CD4-positive, alpha-beta T cell treated with Interleukin-21 for 1 hour (primary cell): ENCODE data around the gene HIVEP1.
"Not testable (repeated sequence)": the region's sequence is repeated elsewhere in the genome, so short reads cannot be mapped to it uniquely, and the experiment has no call there.

Experiments
- DNase-seq: peaks from one replicate; pipeline ENCODE4 v3.0.0-alpha.2; 2020

The HIVEP1 gene

DNA sequence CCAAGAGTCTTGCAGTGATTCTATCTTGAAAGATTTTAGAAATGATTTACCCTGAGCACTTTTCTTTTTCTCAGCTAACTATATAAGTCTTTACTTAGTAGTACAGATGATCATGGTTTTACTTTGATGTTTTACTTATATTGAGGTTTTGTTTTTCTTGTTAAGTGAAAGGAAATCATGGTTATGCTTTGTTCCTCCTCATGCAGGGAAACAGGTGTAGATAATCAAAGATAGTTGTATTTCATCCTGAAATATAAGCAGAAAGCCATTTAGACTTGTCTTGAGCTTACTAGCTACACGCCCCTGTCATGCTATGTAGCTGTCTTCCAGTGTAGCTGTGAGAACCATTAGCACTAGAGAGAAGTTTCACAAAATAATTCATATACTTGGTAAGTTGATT, 113.9 kb downstream of the HIVEP1 start:
- no peak for DNase-seq

GRCh38 chr6:12129523-12129922, 117.4 kb downstream of the HIVEP1 start:
- DNase-seq: no peak

- no peak for DNase-seq
Measured at GRCh38 chr6:12132351-12133222, 120.5 kb downstream of the HIVEP1 start.

GRCh38 chr6:12134581-12134980, 122.5 kb downstream of the HIVEP1 start:
- DNase-seq: no peak

GRCh38 chr6:12134991-12135390, 122.9 kb downstream of the HIVEP1 start:
- no peak for DNase-seq

GRCh38 chr6:12136905-12137304, 124.8 kb downstream of the HIVEP1 start:
- no peak for DNase-seq

DNA sequence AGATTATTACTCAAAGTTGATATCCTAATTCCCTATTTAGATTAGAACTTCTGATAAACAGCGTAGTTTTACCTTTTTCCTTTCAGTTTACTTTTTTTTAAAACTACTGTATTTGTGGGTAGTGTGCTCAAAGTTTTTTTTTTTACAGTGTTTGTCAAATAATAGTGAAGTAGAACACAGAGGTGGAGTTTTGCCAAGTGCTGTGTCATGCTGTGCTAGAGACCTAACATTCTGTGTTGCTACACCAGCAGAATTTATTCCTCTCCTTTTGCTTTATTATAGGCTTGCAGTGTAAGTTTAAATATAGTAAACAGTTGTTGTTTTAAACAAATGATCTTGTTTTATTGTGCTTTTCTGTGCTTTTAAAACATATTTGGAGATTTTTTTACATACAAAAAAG, 125.4 kb downstream of the HIVEP1 start:
- no peak for DNase-seq

GRCh38 chr6:12138381-12138780, 126.3 kb downstream of the HIVEP1 start:
- DNase-seq: peak; percentile 59

DNA sequence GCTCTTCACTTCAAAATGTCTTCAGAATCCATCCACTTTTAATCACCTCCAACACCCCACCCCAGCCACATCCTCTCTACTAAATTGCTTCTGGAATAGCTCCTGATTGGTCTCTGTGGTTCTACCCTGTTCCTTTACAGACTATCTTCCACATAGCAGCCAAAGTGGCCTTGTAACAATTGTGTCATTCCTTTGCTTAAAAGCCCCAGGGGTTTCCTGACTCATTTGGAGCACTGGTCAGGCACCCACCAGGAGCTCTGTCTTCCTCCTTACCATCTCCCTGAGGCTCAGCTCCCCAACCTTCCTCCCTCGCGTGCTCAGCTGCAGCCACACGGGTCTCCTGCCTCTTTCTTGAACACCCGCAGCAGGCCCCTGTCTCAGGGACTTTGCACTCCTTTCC, 126.8 kb downstream of the HIVEP1 start:
- no peak for DNase-seq

GRCh38 chr6:12147557-12148316, 135.6 kb downstream of the HIVEP1 start:
- no peak for DNase-seq

DNA sequence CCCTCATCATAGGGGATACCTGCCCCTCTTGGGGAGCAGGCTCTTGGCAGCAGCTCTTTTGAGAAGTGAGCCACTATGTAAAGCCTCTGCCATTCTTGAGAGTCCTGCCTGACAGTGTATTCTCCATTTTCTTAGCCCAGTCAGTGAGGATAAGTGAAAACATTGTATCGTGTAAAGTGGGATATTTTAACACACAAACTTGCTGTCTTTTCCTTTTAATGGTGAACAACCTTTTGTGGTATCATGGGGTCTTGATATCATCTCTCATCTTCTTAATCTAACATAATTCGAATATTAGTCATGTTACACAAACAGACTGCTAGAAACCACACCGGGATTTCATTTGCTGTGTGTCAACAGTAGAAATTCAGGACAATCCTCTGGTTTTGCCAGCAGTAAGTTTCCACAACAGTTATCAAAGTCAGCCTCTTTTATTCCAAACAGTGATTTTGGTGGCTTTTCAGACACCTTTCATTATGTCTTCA, 136.2 kb downstream of the HIVEP1 start:
- no peak for DNase-seq

- no peak for DNase-seq
Measured at GRCh38 chr6:12148841-12149240, 136.7 kb downstream of the HIVEP1 start.

DNA sequence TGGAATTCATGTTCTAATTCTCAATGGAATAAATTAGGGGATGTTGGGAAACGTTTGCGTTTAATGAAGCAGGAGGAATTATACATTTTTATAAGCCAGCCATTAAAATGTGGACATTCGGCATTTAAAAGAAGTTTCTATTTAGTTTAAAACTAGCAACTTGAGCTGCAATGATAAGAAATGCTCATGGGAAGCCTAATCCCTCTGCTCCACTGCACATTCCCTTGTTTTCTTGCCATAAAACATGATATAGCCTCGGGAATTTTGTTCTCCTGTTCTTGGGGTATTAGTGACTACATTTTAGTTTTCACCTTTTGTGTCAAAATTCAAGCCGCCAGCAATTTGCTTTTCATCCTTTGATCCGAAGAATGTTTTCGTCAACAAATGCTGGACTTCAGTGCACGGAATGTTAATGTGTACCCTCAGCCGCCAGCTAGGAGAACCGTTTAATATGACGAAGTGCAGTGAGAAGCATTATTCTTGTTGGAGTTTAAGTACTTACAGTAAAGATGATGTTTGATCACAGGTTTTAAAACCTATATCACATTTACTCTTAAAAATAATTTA, 137.9 kb downstream of the HIVEP1 start:
- DNase-seq: no peak

DNA sequence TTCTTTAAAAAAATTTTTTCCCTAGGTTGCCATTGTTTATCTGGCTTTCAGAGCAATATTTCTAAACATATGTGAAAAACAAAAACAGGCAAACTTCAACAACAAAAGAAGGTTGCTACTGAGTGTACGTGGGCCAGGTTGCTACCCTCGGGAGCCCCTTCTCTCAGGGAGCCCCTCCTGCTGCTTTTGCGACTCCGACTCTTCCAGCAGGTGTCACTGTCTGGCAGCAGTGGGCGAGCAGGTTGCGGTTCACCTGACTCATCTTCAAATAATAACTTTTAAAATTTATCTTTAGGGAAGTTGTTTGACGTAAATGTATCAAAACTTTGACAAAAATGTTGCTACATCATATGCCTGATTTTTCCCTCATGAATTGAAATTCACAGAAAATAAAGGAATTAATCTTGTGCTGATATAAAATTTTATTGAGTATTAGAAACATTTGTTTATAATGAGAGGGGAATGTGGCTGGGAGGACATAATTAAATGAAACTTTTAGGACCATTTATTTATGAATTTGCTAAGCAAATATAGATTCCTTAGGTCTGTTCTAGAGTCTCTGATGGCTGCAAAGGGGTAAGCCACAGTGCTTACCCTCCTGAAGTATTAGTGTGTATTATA, 138.8 kb downstream of the HIVEP1 start:
- DNase-seq: peak; percentile 42

- no peak for DNase-seq
Measured at GRCh38 chr6:12151433-12151820, 139.3 kb downstream of the HIVEP1 start.

- DNase-seq: no peak
Measured at GRCh38 chr6:12152023-12152970, 140.2 kb downstream of the HIVEP1 start.

GRCh38 chr6:12155769-12156168, 143.7 kb downstream of the HIVEP1 start:
- not testable (repeated sequence) for DNase-seq

GRCh38 chr6:12158686-12159415, 146.7 kb downstream of the HIVEP1 start:
- DNase-seq: no peak

DNA sequence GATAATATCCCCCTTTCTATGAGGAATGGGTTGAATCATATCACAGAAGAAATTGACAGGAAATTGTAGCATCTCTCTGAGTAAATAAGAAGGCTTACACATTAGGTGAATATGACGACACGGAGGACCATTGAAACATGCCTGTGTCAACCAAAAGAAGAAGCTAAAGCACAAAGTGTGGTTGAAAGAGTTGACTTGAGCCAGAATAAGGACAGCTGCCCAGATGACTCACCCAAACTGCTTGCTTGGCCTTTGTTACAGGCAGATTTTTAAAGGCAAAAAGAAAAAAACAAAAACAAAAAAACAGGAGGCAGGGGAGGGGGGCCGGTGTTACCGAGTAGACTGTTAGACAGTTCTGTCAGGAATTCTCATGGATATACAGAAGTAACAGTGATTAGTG, 148.2 kb downstream of the HIVEP1 start:
- no peak for DNase-seq

GRCh38 chr6:12162213-12162612, 150.1 kb downstream of the HIVEP1 start:
- no peak for DNase-seq

DNA sequence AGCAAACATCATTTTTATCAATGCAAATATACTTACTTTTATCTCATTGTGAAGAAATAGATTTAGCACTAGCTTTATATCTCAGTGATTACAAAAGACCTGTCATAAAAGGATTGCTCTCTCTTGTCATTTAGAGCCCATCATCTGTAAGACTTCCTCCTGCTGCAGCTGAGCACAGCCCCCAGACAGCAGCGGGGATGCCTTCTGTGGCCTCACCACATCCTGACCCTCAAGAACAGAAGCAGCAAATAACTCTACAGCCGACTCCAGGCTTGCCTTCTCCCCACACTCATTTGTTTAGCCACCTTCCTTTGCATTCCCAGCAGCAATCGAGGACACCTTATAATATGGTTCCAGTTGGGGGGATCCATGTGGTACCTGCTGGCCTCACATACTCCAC, 151.0 kb downstream of the HIVEP1 start:
- DNase-seq: peak; percentile 49
